Glomerular visceral epithelial cell (primary cell): ENCODE measurements around the gene CD163L1.

Source experiments
- DNase-seq: peaks from one replicate; pipeline ENCODE4 v3.0.0-alpha.2; 2016; ENCODE audit errors: extremely low spot score

Gene CD163L1

GRCh38 chr12:7324176-7324575 lies 119.8 kb downstream of the CD163L1 start:
- no peak for DNase-seq

DNA sequence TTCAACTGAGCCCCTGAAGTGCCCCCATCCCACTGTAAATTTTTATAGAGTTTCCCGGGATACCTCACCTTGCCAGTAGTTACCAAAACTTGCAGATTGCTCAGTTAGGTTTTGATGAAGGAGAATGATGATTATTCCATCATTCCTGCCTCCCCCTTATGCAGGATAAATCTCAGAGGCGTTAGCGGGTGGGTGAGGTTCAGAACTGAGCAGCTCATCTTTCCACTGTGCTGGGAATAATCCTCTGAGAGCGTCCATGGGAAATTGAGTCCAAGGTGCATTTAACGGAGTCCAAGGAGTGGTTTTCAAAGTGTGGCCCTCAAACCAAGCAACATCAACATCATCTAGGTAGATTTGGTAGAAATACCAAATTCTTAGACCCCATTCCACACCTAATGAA lies 121.4 kb downstream of the CD163L1 start:
- DNase-seq, result no peak

GRCh38 chr12:7321624-7322023 lies 122.3 kb downstream of the CD163L1 start:
- DNase-seq, result no peak

GRCh38 chr12:7319930-7320329 lies 124.0 kb downstream of the CD163L1 start:
- DNase-seq, result no peak

DNA sequence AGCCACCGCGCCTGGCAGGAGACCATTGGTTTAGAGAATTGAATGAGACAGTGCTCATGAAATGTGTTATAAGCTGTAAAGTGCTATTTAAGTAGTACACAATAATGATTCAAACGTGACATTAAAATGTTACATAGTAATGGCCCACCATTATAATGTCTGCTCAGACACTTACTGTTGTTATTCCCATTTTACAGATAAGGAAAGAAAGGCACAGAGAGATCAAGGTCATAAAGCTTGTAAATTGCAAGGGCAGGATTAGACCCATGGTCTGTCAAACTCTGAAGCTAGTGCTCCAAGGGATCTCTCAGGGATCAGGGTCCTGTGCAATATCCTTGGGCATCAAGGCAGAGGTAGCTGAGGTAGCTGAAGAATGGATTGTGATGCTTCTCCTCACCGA lies 133.9 kb downstream of the CD163L1 start:
- DNase-seq, result no peak
